Common myeloid progenitor, CD34-positive (primary cell): ENCODE data around the gene TTR.

Experiments used
- CTCF ChIA-PET: fragments of 350-600 bp; sonication (Branson Sonifier 250); formaldehyde crosslinking; loops from one replicate; lab custom pipeline; 2021; ENCODE audit warnings: antibody characterized with exemption; lab: Charles Lee
- POLR2A ChIA-PET: fragments of 350-600 bp; sonication (Branson Sonifier 250); formaldehyde crosslinking; loops from one replicate; lab custom pipeline; 2021; ENCODE audit warnings: antibody characterized with exemption; lab: Charles Lee
- DNase-seq, 3 donors: peaks; one replicate each; pipeline versions ENCODE4 v3.0.0 to v3.0.0-alpha.2; 2013
- H3K27ac ChIP-seq, 2 experiments: 1 replicate in 1 of 2; 2 replicates in 1 of 2; pipeline ENCODE4 v1.7.0; 2013; ENCODE audit warnings: inconsistent platforms in 2 of 2, low read length in 2 of 2, mild to moderate bottlenecking in 2 of 2, low read depth in 1 of 2, moderate library complexity in 1 of 2; ENCODE audit not compliant: severe bottlenecking in 2 of 2, insufficient read depth in 1 of 2, poor library complexity in 1 of 2
- H3K27me3 ChIP-seq, 5 experiments: replicated peaks in 2 of 5; 1 replicate in 3 of 5; 2 replicates in 2 of 5; pipeline versions ENCODE4 v1.6.1 to v1.7.0; 2013; ENCODE audit warnings: low read length in 4 of 5, mild to moderate bottlenecking in 2 of 5, moderate library complexity in 2 of 5, inconsistent platforms in 1 of 5; ENCODE audit not compliant: insufficient read depth in 5 of 5, control insufficient read depth in 4 of 5
- H3K36me3 ChIP-seq, 4 experiments: 1 replicate in 2 of 4; 2 replicates in 2 of 4; pipeline versions ENCODE4 v1.6.1 to v1.7.0; 2013; ENCODE audit warnings: low read length in 3 of 4, control low read depth in 1 of 4, mild to moderate bottlenecking in 1 of 4; ENCODE audit not compliant: control insufficient read depth in 4 of 4, insufficient read depth in 4 of 4
- H3K4me1 ChIP-seq, 4 experiments: 1 replicate in 3 of 4; 2 replicates in 1 of 4; pipeline versions ENCODE4 v1.6.1 to v1.7.1; 2013; ENCODE audit warnings: low read length in 3 of 4, mild to moderate bottlenecking in 3 of 4, control low read depth in 1 of 4, inconsistent platforms in 1 of 4, moderate library complexity in 1 of 4; ENCODE audit not compliant: control insufficient read depth in 4 of 4, insufficient read depth in 4 of 4; ENCODE audit errors: control extremely low read depth in 1 of 4
- H3K4me3 ChIP-seq, 7 experiments: 1 replicate in 4 of 7; 2 replicates in 3 of 7; pipeline versions ENCODE4 v1.5.1 to v1.7.0; 2013; ENCODE audit warnings: mild to moderate bottlenecking in 7 of 7, low read length in 6 of 7, moderate library complexity in 6 of 7, inconsistent platforms in 2 of 7, low read depth in 2 of 7, control low read depth in 1 of 7; ENCODE audit not compliant: insufficient read depth in 4 of 7, control insufficient read depth in 1 of 7; ENCODE audit errors: extremely low read depth in 1 of 7
- H3K9me3 ChIP-seq, 5 experiments: 1 replicate in 4 of 5; 2 replicates in 1 of 5; pipeline versions ENCODE4 v1.6.1 to v1.7.1; 2013; ENCODE audit warnings: low read length in 4 of 5, mild to moderate bottlenecking in 2 of 5, inconsistent platforms in 1 of 5, low read depth in 1 of 5, moderate library complexity in 1 of 5; ENCODE audit not compliant: control insufficient read depth in 4 of 5, insufficient read depth in 2 of 5; ENCODE audit errors: control extremely low read depth in 1 of 5
- WGBS: methylation state at CpG from one replicate; pipeline ENCODE4 v1.1.5; 2013; ENCODE audit not compliant: insufficient coverage; 5-methylcytosine and 5-hydroxymethylcytosine counted together

The TTR gene

DNA sequence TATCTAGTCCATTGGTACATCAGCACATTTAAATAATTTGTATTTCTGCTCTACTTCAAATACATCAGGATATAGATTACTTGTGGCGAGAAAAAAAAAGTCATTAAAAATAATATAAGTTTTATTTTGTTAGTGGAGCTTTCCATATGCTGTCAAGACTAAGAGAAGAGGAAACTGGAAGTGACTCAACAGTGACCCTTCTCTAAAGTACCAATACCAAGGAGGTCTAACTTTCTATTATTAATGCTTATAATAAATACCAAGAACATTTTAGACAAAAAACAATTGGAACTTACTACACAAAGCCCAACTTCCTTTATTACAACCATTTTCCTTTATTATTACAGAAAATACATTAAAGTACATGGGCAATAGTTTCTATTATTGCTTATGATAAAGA lies 39.8 kb downstream of the TTR start:
- Histone ChIP-seq H3K27me3 (no peaks in the 10 kb centered on the region), H3K36me3 (peaks cover 0 to 26% (median 18%) of the 10 kb centered on the region in 4 experiments), H3K4me3 (no peak overlapping the region), H3K9me3 (no peaks in the 10 kb centered on the region), H3K4me1 (peaks cover 16 to 43% (median 35%) of the 10 kb centered on the region in 4 experiments), H3K27ac (no peak overlapping the region)
- DNase-seq = no peak
- no CpG with 5 or more reads among the region's 1 CpG for WGBS
- CTCF ChIA-PET = interaction anchor here (1.3 kb wide), 1 partner anchor 75 kb away, joined by 3 read pairs; no protein-coding TSS in a partner anchor
- POLR2A ChIA-PET = no interaction called here

DNA sequence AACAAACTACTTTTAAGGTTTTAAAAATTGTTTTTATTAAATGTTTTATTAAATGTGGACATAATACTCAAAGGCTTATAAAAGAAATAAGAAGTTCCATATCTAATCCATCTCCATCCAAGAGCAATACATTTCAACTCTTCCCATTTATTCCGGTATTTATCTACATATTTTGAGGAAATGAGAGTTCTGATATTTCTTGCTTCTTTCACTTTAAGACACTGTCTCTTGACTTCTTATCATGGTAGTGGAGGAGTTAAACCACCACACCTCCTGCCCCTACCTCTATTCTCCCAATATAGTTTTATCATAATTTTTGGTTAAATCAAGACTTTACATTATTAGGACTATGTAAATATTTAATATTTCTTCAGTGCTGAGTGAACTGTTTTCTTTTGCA lies 40.7 kb downstream of the TTR start:
- Histone ChIP-seq H3K27me3 (no peaks in the 10 kb centered on the region), H3K9me3 (no peaks in the 10 kb centered on the region), H3K4me3 (no peak overlapping the region), H3K4me1 (peaks cover 16 to 43% (median 35%) of the 10 kb centered on the region in 4 experiments), H3K36me3 (peaks cover 0 to 28% (median 18%) of the 10 kb centered on the region in 4 experiments), H3K27ac (no peak overlapping the region)
- WGBS = no CpG with 5 or more reads among the region's 1 CpG
- POLR2A ChIA-PET = no interaction called here
- DNase-seq = no peak
- CTCF ChIA-PET = interaction anchor here (1.3 kb wide), 1 partner anchor 76 kb away, joined by 3 read pairs; no protein-coding TSS in a partner anchor

DNA sequence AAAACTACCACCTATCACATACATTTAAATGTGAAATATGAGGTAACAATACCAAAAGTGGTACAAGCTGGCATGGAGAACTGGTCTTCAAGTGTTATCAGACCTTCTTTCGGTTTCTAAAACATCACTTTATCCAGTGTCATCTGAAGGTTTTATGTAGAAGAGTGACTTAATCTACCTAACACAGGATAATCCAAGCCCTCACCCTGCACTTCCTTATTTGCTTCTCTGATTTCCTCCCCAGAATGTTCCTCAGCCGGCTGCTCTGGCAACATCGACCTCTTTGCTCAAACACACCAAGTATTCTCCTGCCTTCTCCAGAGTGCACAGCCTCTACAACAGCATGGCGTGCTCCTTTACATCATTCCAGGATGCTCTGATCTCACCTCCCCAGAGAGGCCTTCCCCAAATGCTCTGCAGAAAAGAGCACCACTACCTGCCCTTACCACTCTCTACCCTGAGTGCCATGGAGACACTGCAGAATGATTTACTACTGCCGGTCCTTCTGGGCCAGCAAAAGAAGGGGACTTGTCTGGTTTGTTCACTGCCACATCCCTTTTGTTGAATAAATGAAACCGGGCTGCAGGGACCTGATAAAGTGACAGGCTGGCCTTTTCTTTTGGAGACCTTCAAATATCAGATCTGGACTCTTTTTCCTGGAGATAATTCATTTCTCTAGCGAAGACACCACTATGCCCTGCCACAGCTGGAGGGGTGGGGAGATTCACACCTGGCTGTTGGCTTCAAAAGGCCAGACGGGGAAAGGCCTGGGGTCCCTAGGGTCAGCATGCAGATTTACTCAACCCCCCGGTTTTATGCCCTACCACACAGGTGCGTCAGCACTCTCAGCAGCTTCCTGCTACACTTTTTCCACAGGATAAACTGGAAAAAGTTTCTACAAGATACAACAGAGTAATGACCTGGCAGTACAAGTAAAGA lies 42.0 kb downstream of the TTR start:
- H3K27ac ChIP-seq = peak overlapping the region; percentile 61 to 85
- H3K4me3 ChIP-seq = peak overlapping the region in 6 of 7 experiments; percentile 8 to 63 (median 37)
- no peaks in the 10 kb centered on the region for H3K27me3 ChIP-seq
- H3K36me3 ChIP-seq = peaks cover 3 to 23% (median 19%) of the 10 kb centered on the region in 4 experiments
- peak; percentile 40 to 89 (median 84) for DNase-seq
- ChIA-PET CTCF (interaction anchor here (0.9 to 2.3 kb wide), 5 partner anchors 15 to 89 kb away, joined by 3 to 7 read pairs (median 5); no protein-coding TSS in a partner anchor), POLR2A (no interaction called here)
- peaks cover 16 to 43% (median 35%) of the 10 kb centered on the region in 4 experiments for H3K4me1 ChIP-seq
- 3% methylated on average over 7 of the region's 10 CpGs for WGBS
- H3K9me3 ChIP-seq = no peaks in the 10 kb centered on the region

DNA sequence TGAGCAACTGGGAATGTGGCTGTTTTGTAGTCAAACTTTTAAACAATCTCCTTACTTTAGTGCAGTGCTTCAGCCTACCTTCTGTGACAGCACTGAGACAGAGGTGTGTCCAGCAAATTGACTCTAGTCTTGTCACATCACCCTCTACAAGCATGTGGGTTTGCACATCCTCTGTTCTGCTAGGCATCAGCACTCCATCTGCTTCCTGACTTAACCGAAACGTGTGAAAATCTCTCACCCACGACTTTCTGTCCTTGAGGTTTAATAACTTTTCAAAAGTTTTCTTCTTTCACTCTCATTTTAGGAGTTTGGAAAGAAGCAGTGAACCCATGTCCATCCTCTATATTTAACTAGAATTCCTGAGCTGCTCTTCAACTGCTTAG lies 42.6 kb downstream of the TTR start:
- Histone ChIP-seq H3K27ac (peak overlapping the region; percentile 61 to 85), H3K36me3 (peaks cover 3 to 27% (median 19%) of the 10 kb centered on the region in 4 experiments), H3K27me3 (no peaks in the 10 kb centered on the region), H3K4me3 (peak overlapping the region in 4 of 7 experiments; percentile 20 to 63 (median 44)), H3K9me3 (no peaks in the 10 kb centered on the region), H3K4me1 (peaks cover 16 to 43% (median 35%) of the 10 kb centered on the region in 4 experiments)
- peak; percentile 75 to 97 (median 95) for DNase-seq
- ChIA-PET CTCF (interaction anchor here (0.8 to 2.3 kb wide), 7 partner anchors 14 to 88 kb away, joined by 3 to 7 read pairs (median 4); no protein-coding TSS in a partner anchor), POLR2A (no interaction called here)
- WGBS = 0% methylated on average over 3 of the region's 3 CpGs

DNA sequence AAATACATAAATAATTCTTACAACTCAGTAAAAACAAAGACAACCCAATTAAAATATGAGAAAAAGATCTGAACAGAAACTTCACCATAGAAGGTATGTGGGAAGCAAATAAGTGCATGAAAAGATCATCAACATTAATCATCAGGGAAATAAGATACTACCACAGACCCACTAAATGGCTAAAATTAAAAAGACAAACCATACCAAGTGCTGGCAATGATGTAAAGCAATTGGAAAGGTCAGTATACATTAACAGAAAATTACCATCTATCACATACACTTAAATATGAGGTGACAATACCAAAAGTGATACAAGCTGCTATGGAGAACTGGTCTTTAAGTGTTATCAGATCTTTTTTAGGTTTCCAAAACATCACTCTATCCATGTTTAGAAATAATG lies 44.7 kb downstream of the TTR start:
- no peak for DNase-seq
- no peaks in the 10 kb centered on the region for H3K9me3 ChIP-seq
- peaks cover 16 to 39% (median 32%) of the 10 kb centered on the region in 4 experiments for H3K4me1 ChIP-seq
- H3K4me3 ChIP-seq = no peak overlapping the region
- ChIA-PET CTCF (interaction anchor here (0.7 to 3.2 kb wide), 5 partner anchors 12 to 80 kb away, joined by 4 to 17 read pairs (median 7); partner anchors contain the start of gene B4GALT6), POLR2A (no interaction called here)
- peak overlapping the region in 1 of 2 experiments; percentile 85 for H3K27ac ChIP-seq
- H3K27me3 ChIP-seq = no peaks in the 10 kb centered on the region
- peaks cover 3 to 23% (median 19%) of the 10 kb centered on the region in 4 experiments for H3K36me3 ChIP-seq

DNA sequence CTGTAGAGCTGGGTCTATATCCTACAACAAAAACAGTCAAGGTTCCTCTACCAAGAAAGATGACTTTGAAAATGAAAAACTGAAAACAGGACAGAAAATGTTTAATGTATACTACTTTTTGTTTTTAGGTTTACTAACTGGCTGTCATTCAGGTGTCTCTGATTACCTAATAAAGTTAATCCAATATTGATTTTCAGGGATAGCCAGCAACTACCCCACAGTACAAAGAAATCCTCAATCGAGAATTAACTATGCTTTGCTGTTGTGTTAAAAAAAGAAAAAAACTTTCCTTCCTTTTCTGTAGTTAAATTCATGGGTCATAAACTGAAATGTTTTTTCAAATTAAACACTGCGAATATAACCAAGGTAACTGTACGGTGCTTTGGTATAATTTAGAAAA lies 45.8 kb downstream of the TTR start:
- CTCF ChIA-PET = interaction anchor here (0.7 to 3.2 kb wide), 4 partner anchors 9 to 81 kb away, joined by 4 to 17 read pairs (median 8); partner anchors contain the start of gene B4GALT6
- no peaks in the 10 kb centered on the region for H3K27me3 ChIP-seq
- H3K9me3 ChIP-seq = no peaks in the 10 kb centered on the region
- peaks cover 5 to 31% (median 23%) of the 10 kb centered on the region in 4 experiments for H3K36me3 ChIP-seq
- H3K27ac ChIP-seq = no peak overlapping the region
- no peak overlapping the region for H3K4me3 ChIP-seq
- POLR2A ChIA-PET = no interaction called here
- no peak for DNase-seq
- whole genome bisulfite sequencing = no CpG with 5 or more reads among the region's 3 CpGs
- H3K4me1 ChIP-seq = peaks cover 16 to 36% (median 32%) of the 10 kb centered on the region in 4 experiments
